SH-SY5Y (cell line): Measurements from ENCODE around the gene TMCO4.

Experiments
- GATA2 ChIP-seq: IDR thresholded peaks from 2 replicates; pipeline ENCODE4 v1.6.1; 2011; ENCODE audit warnings: mild to moderate bottlenecking, low read depth, low read length
- GATA3 ChIP-seq: IDR thresholded peaks from 2 replicates; pipeline ENCODE4 v1.6.1; 2011; ENCODE audit warnings: low read depth, mild to moderate bottlenecking, low read length, moderate library complexity

- TF ChIP-seq GATA2 (no peak), GATA3 (no peak)
Observed at GRCh38 chr1:19811206-19811851, 11.6 kb upstream of the TMCO4 start.
